H9 (cell line): ENCODE data around the gene SMARCA2. TPM values are rescaled to one million over a fixed set of nuclear protein-coding genes. Genes with fewer than 3 reads are reported as not detected.

Experiments
- DNase-seq: peaks from one replicate; pipeline ENCODE4 v3.0.0-alpha.2; 2017
- H2AFZ ChIP-seq: one replicate; pipeline ENCODE4 v1.6.1; 2013; ENCODE audit warnings: mild to moderate bottlenecking, low read length, control low read depth, moderate library complexity
- H2AK5ac ChIP-seq: 2 replicates; pipeline ENCODE4 v1.6.1; 2013; ENCODE audit warnings: low read length, control low read depth, mixed read lengths; ENCODE audit not compliant: insufficient read length
- H2BK120ac ChIP-seq: one replicate; pipeline ENCODE4 v1.6.1; 2013; ENCODE audit warnings: low read depth, mild to moderate bottlenecking, low read length, control low read depth, inconsistent platforms; ENCODE audit not compliant: poor library complexity, severe bottlenecking
- H2BK12ac ChIP-seq: 2 replicates; pipeline ENCODE4 v1.6.1; 2013; ENCODE audit warnings: low read length, control low read depth, mixed read lengths, low read depth; ENCODE audit not compliant: insufficient read length
- H2BK15ac ChIP-seq: 2 replicates; pipeline ENCODE4 v1.6.1; 2013; ENCODE audit warnings: low read depth, low read length, control low read depth
- H2BK20ac ChIP-seq: one replicate; pipeline ENCODE4 v1.6.1; 2013; ENCODE audit warnings: low read depth, mild to moderate bottlenecking, low read length, control low read depth, inconsistent platforms; ENCODE audit not compliant: poor library complexity, severe bottlenecking
- H2BK5ac ChIP-seq: 2 replicates; pipeline ENCODE4 v1.6.1; 2013; ENCODE audit warnings: low read length, control low read depth, mixed read lengths; ENCODE audit not compliant: insufficient read length
- H3K14ac ChIP-seq: 2 replicates; pipeline ENCODE4 v1.6.1; 2013; ENCODE audit warnings: low read length, control low read depth; ENCODE audit not compliant: insufficient read depth
- H3K18ac ChIP-seq: 2 replicates; pipeline ENCODE4 v1.6.1; 2013; ENCODE audit warnings: low read depth, mild to moderate bottlenecking, mixed read lengths, low read length, control low read depth; ENCODE audit not compliant: insufficient read length
- H3K23ac ChIP-seq: 2 replicates; pipeline ENCODE4 v1.6.1; 2013; ENCODE audit warnings: low read length, control low read depth, mixed read lengths, low read depth; ENCODE audit not compliant: insufficient read length
- H3K23me2 ChIP-seq: 2 replicates; pipeline ENCODE4 v1.6.1; 2013; ENCODE audit warnings: low read depth, mild to moderate bottlenecking, mixed read lengths, low read length, control low read depth; ENCODE audit not compliant: insufficient read length, poor library complexity, severe bottlenecking
- H3K27ac ChIP-seq: 2 replicates; pipeline ENCODE4 v1.5.1; 2013; ENCODE audit warnings: low read length, control low read depth, mixed read lengths, low read depth; ENCODE audit not compliant: insufficient read length
- H3K27me3 ChIP-seq: 2 replicates; pipeline ENCODE4 v1.6.1; 2013; ENCODE audit warnings: low read length, control low read depth, inconsistent platforms; ENCODE audit not compliant: insufficient read depth
- H3K4ac ChIP-seq: 2 replicates; pipeline ENCODE4 v1.6.1; 2013; ENCODE audit warnings: low read depth, mild to moderate bottlenecking, control low read depth, inconsistent platforms, low read length, moderate library complexity
- H3K4me1 ChIP-seq: 2 replicates; pipeline ENCODE4 v1.6.1; 2013; ENCODE audit warnings: low read length, control low read depth, inconsistent platforms; ENCODE audit not compliant: insufficient read depth
- H3K4me2 ChIP-seq: 2 replicates; pipeline ENCODE4 v1.6.1; 2013; ENCODE audit warnings: low read length, control low read depth, mixed read lengths; ENCODE audit not compliant: insufficient read length, insufficient read depth
- H3K56ac ChIP-seq: 2 replicates; pipeline ENCODE4 v1.6.1; 2013; ENCODE audit warnings: low read depth, mild to moderate bottlenecking, mixed read lengths, low read length, control low read depth; ENCODE audit not compliant: insufficient read length
- H3K79me1 ChIP-seq: 2 replicates; pipeline ENCODE4 v1.6.1; 2013; ENCODE audit warnings: low read depth, mild to moderate bottlenecking, moderate library complexity, low read length, control low read depth, inconsistent platforms; ENCODE audit not compliant: insufficient read depth, poor library complexity, severe bottlenecking
- H3K79me2 ChIP-seq: 2 replicates; pipeline ENCODE4 v1.6.1; 2013; ENCODE audit warnings: low read length, control low read depth, inconsistent platforms; ENCODE audit not compliant: insufficient read depth
- H3K9ac ChIP-seq: 2 replicates; pipeline ENCODE4 v1.6.1; 2013; ENCODE audit warnings: low read length, control low read depth, mixed read lengths; ENCODE audit not compliant: insufficient read length; ENCODE audit errors: extremely low read depth
- H3K9me3 ChIP-seq: one replicate; pipeline ENCODE4 v1.6.1; 2013; ENCODE audit warnings: low read depth, low read length, inconsistent platforms; ENCODE audit not compliant: control insufficient read depth
- H3T11ph ChIP-seq: one replicate; pipeline ENCODE4 v1.6.1; 2013; ENCODE audit warnings: mild to moderate bottlenecking, low read length, control low read depth, inconsistent platforms
- H4K20me1 ChIP-seq: one replicate; pipeline ENCODE4 v1.6.1; 2013; ENCODE audit not compliant: control insufficient read depth, insufficient read length, insufficient read depth
- H4K5ac ChIP-seq: 2 replicates; pipeline ENCODE4 v1.6.1; 2013; ENCODE audit warnings: low read depth, mild to moderate bottlenecking, mixed read lengths, low read length, control low read depth; ENCODE audit not compliant: insufficient read length
- H4K8ac ChIP-seq: replicated peaks from 2 replicates; pipeline ENCODE4 v1.6.1; 2013; ENCODE audit warnings: low read length, control low read depth, mixed read lengths, low read depth; ENCODE audit not compliant: insufficient read length
- H4K91ac ChIP-seq: 2 replicates; pipeline ENCODE4 v1.6.1; 2013; ENCODE audit warnings: low read depth, mild to moderate bottlenecking, moderate library complexity, mixed read lengths, low read length, control low read depth; ENCODE audit not compliant: insufficient read length
- H3K27ac Mint-ChIP-seq, 3 experiments: 2 replicates in 2 of 3; 3 replicates in 1 of 3; pipeline ENCODE4 v1.8.0; 2020 to 2021; ENCODE audit warnings: mixed read lengths in 3 of 3, mild to moderate bottlenecking in 1 of 3, moderate library complexity in 1 of 3
- H3K27me3 Mint-ChIP-seq: 2 replicates; pipeline ENCODE4 v1.8.0; 2021; ENCODE audit warnings: low read depth, mild to moderate bottlenecking, moderate library complexity, mixed read lengths
- H3K36me3 Mint-ChIP-seq, 3 experiments: 2 replicates in 2 of 3; 3 replicates in 1 of 3; pipeline ENCODE4 v1.8.0; 2020 to 2021; ENCODE audit warnings: low read depth in 3 of 3, mixed read lengths in 3 of 3; ENCODE audit not compliant: insufficient read depth in 1 of 3
- H3K4me1 Mint-ChIP-seq, 2 experiments: 2 replicates each; pipeline ENCODE4 v1.8.0; 2020; ENCODE audit warnings: mixed read lengths in 2 of 2
- H3K4me3 Mint-ChIP-seq, 2 experiments: 2 replicates in 1 of 2; 3 replicates in 1 of 2; pipeline ENCODE4 v1.8.0; 2020 to 2021; ENCODE audit warnings: mild to moderate bottlenecking in 2 of 2, mixed read lengths in 2 of 2, moderate library complexity in 1 of 2
- H3K9me3 Mint-ChIP-seq, 2 experiments: 2 replicates in 1 of 2; 3 replicates in 1 of 2; pipeline ENCODE4 v1.8.0; 2020; ENCODE audit warnings: mild to moderate bottlenecking in 2 of 2, mixed read lengths in 2 of 2, moderate library complexity in 1 of 2
- WGBS: extraction: QIAGEN DNeasy Blood & Tissue Kit; methylation state at CpG from one replicate; pipeline ENCODE4 v1.1.7; 2013; ENCODE audit warnings: missing lambda C conversion rate, low lambda C conversion rate, mixed read lengths; ENCODE audit not compliant: insufficient read length; ENCODE audit errors: extremely low coverage; 5-methylcytosine and 5-hydroxymethylcytosine counted together
- total RNA-seq: library from RNA; stranded (reverse); gene quantifications from 2 replicates; pipeline ENCODE4 v1.2.1, GENCODE V29; 2021
- TF ChIP-seq, protein P1 (sequence below): fragments of 200-600 bp; sonication (generic); conservative IDR thresholded peaks from 3 replicates; pipeline ENCODE4 v1.8.0; 2021; ENCODE audit warnings: antibody characterized with exemption, mild to moderate bottlenecking

SMARCA2 gene
- total RNA-seq, 1 experiment from 2014 or later: 15.3 TPM

DNA sequence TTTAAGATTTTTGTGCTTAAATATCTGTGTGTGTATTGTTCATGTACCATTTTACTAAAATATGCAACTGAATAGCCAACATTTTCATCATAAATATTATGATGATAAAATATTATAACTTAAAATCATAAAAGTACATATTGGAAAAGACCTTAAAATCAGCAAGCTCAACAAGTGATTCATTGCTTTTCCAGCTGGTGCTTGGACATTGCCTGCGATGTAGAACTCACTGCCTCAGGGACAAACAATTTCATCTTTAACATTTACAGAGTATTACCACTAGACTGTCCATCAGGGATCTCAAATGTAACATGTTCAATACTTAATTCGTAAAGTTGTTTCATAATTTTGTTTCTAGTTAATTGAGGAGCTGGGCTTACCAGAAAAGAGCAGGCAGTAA is 17.5 kb upstream of the SMARCA2 start:
- H3K27me3 Mint-ChIP-seq: no peaks in the 10 kb centered on the region; the same call in 1 of the 2 replicates
- Histone ChIP-seq H2BK20ac (no peak overlapping the region), H3K23me2 (no peaks in the 10 kb centered on the region), H3K14ac (no peak overlapping the region), H2AK5ac (no peak overlapping the region), H4K20me1 (no peaks in the 10 kb centered on the region), H4K91ac (no peak overlapping the region), H2BK15ac (no peak overlapping the region), H3K79me2 (no peaks in the 10 kb centered on the region), H3K9me3 (no peaks in the 10 kb centered on the region), H3K23ac (no peak overlapping the region), H3K56ac (no peak overlapping the region), H3K4me2 (no peak overlapping the region), H4K8ac (no peak overlapping the region), H3K9ac (no peak overlapping the region), H3K79me1 (no peaks in the 10 kb centered on the region), H2AFZ (no peak overlapping the region), H2BK12ac (no peak overlapping the region), H4K5ac (no peak overlapping the region), H3K4me1 (peaks cover 4% of the 10 kb centered on the region; the same call in 1 of the 2 replicates), H3T11ph (no peak overlapping the region), H3K27me3 (no peaks in the 10 kb centered on the region), H2BK120ac (no peak overlapping the region), H3K27ac (no peak overlapping the region), H3K4ac (no peak overlapping the region), H2BK5ac (no peak overlapping the region), H3K18ac (no peak overlapping the region)
- no peak overlapping the region for H3K4me3 Mint-ChIP-seq
- H3K36me3 Mint-ChIP-seq: no peaks in the 10 kb centered on the region
- H3K4me1 Mint-ChIP-seq: peaks cover 39 to 41% of the 10 kb centered on the region in 2 experiments
- DNase-seq: no peak
- no CpG with 5 or more reads among the region's 2 CpGs for WGBS
- no peak overlapping the region for H3K27ac Mint-ChIP-seq
- TF ChIP-seq, protein P1, sequence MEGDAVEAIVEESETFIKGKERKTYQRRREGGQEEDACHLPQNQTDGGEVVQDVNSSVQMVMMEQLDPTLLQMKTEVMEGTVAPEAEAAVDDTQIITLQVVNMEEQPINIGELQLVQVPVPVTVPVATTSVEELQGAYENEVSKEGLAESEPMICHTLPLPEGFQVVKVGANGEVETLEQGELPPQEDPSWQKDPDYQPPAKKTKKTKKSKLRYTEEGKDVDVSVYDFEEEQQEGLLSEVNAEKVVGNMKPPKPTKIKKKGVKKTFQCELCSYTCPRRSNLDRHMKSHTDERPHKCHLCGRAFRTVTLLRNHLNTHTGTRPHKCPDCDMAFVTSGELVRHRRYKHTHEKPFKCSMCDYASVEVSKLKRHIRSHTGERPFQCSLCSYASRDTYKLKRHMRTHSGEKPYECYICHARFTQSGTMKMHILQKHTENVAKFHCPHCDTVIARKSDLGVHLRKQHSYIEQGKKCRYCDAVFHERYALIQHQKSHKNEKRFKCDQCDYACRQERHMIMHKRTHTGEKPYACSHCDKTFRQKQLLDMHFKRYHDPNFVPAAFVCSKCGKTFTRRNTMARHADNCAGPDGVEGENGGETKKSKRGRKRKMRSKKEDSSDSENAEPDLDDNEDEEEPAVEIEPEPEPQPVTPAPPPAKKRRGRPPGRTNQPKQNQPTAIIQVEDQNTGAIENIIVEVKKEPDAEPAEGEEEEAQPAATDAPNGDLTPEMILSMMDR: no peak
- no peaks in the 10 kb centered on the region; a peak in 1 of 5 replicates for H3K9me3 Mint-ChIP-seq
